Neural crest cell (in vitro differentiated cells): Measurements from ENCODE around the gene HCFC1R1. TPM values are rescaled to one million over a fixed set of nuclear protein-coding genes. Genes with fewer than 3 reads are reported as not detected.

ENCODE experiments used
- DNase-seq: peaks from one replicate; pipeline ENCODE4 v3.0.0; 2021; ENCODE audit warnings: low read depth, mixed read lengths, low spot score
- H3K27ac Mint-ChIP-seq: one replicate; pipeline ENCODE4 v1.8.0; 2021; ENCODE audit warnings: mild to moderate bottlenecking, mixed read lengths; ENCODE audit not compliant: unreplicated experiment
- H3K27me3 Mint-ChIP-seq: 2 replicates; pipeline ENCODE4 v1.8.0; 2021; ENCODE audit warnings: low read depth, mild to moderate bottlenecking, mixed read lengths
- H3K36me3 Mint-ChIP-seq: 2 replicates; pipeline ENCODE4 v1.8.0; 2021; ENCODE audit warnings: low read depth, mild to moderate bottlenecking, mixed read lengths
- H3K4me1 Mint-ChIP-seq: 2 replicates; pipeline ENCODE4 v1.8.0; 2021; ENCODE audit warnings: mixed read lengths
- H3K4me3 Mint-ChIP-seq: one replicate; pipeline ENCODE4 v1.8.0; 2021; ENCODE audit warnings: mild to moderate bottlenecking, mixed read lengths
- H3K9me3 Mint-ChIP-seq: 2 replicates; pipeline ENCODE4 v1.8.0; 2021; ENCODE audit warnings: mixed read lengths
- total RNA-seq: library from RNA; stranded (reverse); gene quantifications from 2 replicates; pipeline ENCODE4 v1.2.1, GENCODE V29; 2021
- TF ChIP-seq, protein P1 (sequence below): fragments of 200-600 bp; sonication (generic); conservative IDR thresholded peaks from 2 replicates; pipeline ENCODE4 v1.5.0; 2021; ENCODE audit warnings: antibody characterized with exemption, mild to moderate bottlenecking

The HCFC1R1 gene
- total RNA-seq, 1 donor from 2014 or later, result 23.7 TPM

GRCh38 chr16:2982402-2982801 lies 41.3 kb downstream of the HCFC1R1 start:
- H3K36me3 Mint-ChIP-seq, result no peaks in the 10 kb centered on the region
- peaks cover 17% of the 10 kb centered on the region for H3K4me1 Mint-ChIP-seq

GRCh38 chr16:2981899-2982250 lies 41.9 kb downstream of the HCFC1R1 start:
- no peak for DNase-seq
- Mint-ChIP-seq H3K27ac (no peak overlapping the region), H3K9me3 (no peaks in the 10 kb centered on the region), H3K4me1 (peaks cover 22% of the 10 kb centered on the region), H3K27me3 (peaks cover 15% of the 10 kb centered on the region), H3K4me3 (peak overlapping the region; percentile 83), H3K36me3 (no peaks in the 10 kb centered on the region)
- TF ChIP-seq, protein P1, sequence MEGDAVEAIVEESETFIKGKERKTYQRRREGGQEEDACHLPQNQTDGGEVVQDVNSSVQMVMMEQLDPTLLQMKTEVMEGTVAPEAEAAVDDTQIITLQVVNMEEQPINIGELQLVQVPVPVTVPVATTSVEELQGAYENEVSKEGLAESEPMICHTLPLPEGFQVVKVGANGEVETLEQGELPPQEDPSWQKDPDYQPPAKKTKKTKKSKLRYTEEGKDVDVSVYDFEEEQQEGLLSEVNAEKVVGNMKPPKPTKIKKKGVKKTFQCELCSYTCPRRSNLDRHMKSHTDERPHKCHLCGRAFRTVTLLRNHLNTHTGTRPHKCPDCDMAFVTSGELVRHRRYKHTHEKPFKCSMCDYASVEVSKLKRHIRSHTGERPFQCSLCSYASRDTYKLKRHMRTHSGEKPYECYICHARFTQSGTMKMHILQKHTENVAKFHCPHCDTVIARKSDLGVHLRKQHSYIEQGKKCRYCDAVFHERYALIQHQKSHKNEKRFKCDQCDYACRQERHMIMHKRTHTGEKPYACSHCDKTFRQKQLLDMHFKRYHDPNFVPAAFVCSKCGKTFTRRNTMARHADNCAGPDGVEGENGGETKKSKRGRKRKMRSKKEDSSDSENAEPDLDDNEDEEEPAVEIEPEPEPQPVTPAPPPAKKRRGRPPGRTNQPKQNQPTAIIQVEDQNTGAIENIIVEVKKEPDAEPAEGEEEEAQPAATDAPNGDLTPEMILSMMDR, result no peak

More at GRCh38 chr16:2982402-2982801, 41.3 kb downstream of the HCFC1R1 start:
- Mint-ChIP-seq H3K27ac (no peak overlapping the region), H3K9me3 (no peaks in the 10 kb centered on the region), H3K4me3 (no peak overlapping the region), H3K27me3 (peaks cover 15% of the 10 kb centered on the region)
- DNase-seq, result no peak
- TF ChIP-seq, protein P1, result no peak

- DNase-seq, result no peak
- peaks cover 23% of the 10 kb centered on the region for H3K4me1 Mint-ChIP-seq
- peak overlapping the region; percentile 83 for H3K4me3 Mint-ChIP-seq
- H3K9me3 Mint-ChIP-seq, result no peaks in the 10 kb centered on the region
- peaks cover 15% of the 10 kb centered on the region for H3K27me3 Mint-ChIP-seq
- TF ChIP-seq, protein P1, result no peak
- H3K36me3 Mint-ChIP-seq, result no peaks in the 10 kb centered on the region
- H3K27ac Mint-ChIP-seq, result peak overlapping the region; percentile 62
Measured at GRCh38 chr16:2981177-2981898, 42.4 kb downstream of the HCFC1R1 start.

GRCh38 chr16:2980227-2981176 lies 43.2 kb downstream of the HCFC1R1 start, which contains the start of gene PKMYT1:
Gene PKMYT1, minus strand, starts transcription at chr16:2980446. Its CDS starts 789 bp downstream, at chr16:2979657.
- no peaks in the 10 kb centered on the region for H3K36me3 Mint-ChIP-seq
- no peaks in the 10 kb centered on the region for H3K9me3 Mint-ChIP-seq
- H3K27ac Mint-ChIP-seq, result peak within 1 kb of the TSS; percentile 71
- H3K4me3 Mint-ChIP-seq, result peak within 1 kb of the TSS; percentile 88
- H3K4me1 Mint-ChIP-seq, result peaks cover 23% of the 10 kb centered on the region
- TF ChIP-seq, protein P1, result no peak
- DNase-seq, result peak; percentile 89
- H3K27me3 Mint-ChIP-seq, result peaks cover 15% of the 10 kb centered on the region

GRCh38 chr16:2979669-2980226 lies 44.0 kb downstream of the HCFC1R1 start:
- Mint-ChIP-seq H3K36me3 (no peaks in the 10 kb centered on the region), H3K4me3 (peak overlapping the region; percentile 88), H3K4me1 (peaks cover 23% of the 10 kb centered on the region), H3K27me3 (peaks cover 15% of the 10 kb centered on the region), H3K27ac (peak overlapping the region; percentile 71), H3K9me3 (no peaks in the 10 kb centered on the region)
- TF ChIP-seq, protein P1, result no peak
- DNase-seq, result no peak
